OCI-LY3 (cell line): ENCODE results near the gene FOSL1.

Source experiments
- H2AFZ ChIP-seq: fragments of 200-600, 300-600 bp; shearing (Covaris generic); 2 replicates; pipeline ENCODE4 v1.6.0; 2014; ENCODE audit warnings: antibody characterized with exemption, low read depth, low read length
- H3K27ac ChIP-seq: fragments of 200-600, 300-600 bp; sonication (generic); 2 replicates; pipeline ENCODE4 v1.5.1; 2014; ENCODE audit warnings: mild to moderate bottlenecking, low read length, moderate library complexity, mixed read lengths
- H3K27me3 ChIP-seq: fragments of 200-600, 300-600 bp; sonication (generic); 2 replicates; pipeline ENCODE4 v1.6.1; 2014; ENCODE audit warnings: low read depth, low read length, mixed read lengths
- H3K36me3 ChIP-seq: fragments of 200-600, 300-600 bp; sonication (generic); replicated peaks from 2 replicates; pipeline ENCODE3; 2014; ENCODE audit warnings: low read depth, low read length, mixed read lengths
- H3K4me1 ChIP-seq: fragments of 300-600, 200-600 bp; sonication (generic); 2 replicates; pipeline ENCODE4 v1.6.1; 2014; ENCODE audit warnings: low read length, mixed read lengths
- H3K4me2 ChIP-seq: fragments of 200-600, 300-600 bp; sonication (generic); 2 replicates; pipeline ENCODE4 v1.6.1; 2014; ENCODE audit warnings: low read length, mixed read lengths
- H3K4me3 ChIP-seq: fragments of 300-600, 200-600 bp; sonication (generic); 2 replicates; pipeline ENCODE4 v1.5.1; 2014; ENCODE audit warnings: antibody characterized with exemption, mild to moderate bottlenecking, low read length, moderate library complexity
- H3K79me2 ChIP-seq: fragments of 300-600, 200-600 bp; shearing (Covaris generic); 2 replicates; pipeline ENCODE4 v1.6.1; 2014; ENCODE audit warnings: mild to moderate bottlenecking, low read length, mixed read lengths
- H3K9ac ChIP-seq: fragments of 300-600, 200-600 bp; shearing (Covaris generic); 2 replicates; pipeline ENCODE4 v1.6.0; 2014; ENCODE audit warnings: mild to moderate bottlenecking, low read length, moderate library complexity
- H3K9me3 ChIP-seq: fragments of 200-600, 300-600 bp; shearing (Covaris generic); 2 replicates; pipeline ENCODE4 v1.6.1; 2014; ENCODE audit warnings: low read length, mixed read lengths; ENCODE audit not compliant: insufficient read depth
- H4K20me1 ChIP-seq: fragments of 200-600, 300-600 bp; sonication (generic); 2 replicates; pipeline ENCODE4 v1.6.1; 2016; ENCODE audit warnings: low read length, mixed read lengths; ENCODE audit not compliant: insufficient read depth
- EZH2phosphoT487 ChIP-seq: fragments of 200-600 bp; shearing (Covaris generic); IDR thresholded peaks from 2 replicates; pipeline ENCODE4 v1.6.1; 2018; ENCODE audit warnings: antibody characterized with exemption, mixed run types, low read depth
- TF ChIP-seq, protein P1 (sequence below): fragments of 200-600, 300-600 bp; sonication (generic); IDR thresholded peaks from 2 replicates; pipeline ENCODE4 v1.5.1; 2014; ENCODE audit warnings: antibody characterized with exemption, low read length, low read depth

Gene FOSL1

DNA sequence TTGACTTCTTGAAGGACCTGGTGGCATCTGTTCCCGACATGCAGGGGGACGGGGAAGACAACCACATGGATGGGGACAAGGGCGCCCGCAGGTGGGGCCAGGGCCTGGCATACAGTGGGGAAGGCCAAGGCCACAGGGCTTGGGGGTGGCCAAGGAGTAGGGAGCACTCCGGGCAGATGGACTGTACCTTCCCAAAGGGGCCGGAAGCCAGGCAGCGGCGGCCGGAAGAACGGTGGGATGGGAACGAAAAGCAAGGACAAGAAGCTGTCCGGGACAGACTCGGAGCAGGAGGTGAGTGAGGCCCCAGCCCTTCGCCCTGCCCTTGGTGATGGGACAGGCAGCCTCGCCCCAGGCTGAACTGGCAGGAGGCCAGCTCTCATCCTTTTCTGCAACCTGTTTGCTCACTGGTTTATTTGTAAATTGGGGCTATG is 20.2 kb upstream of the FOSL1 start:
- TF ChIP-seq, protein P1, sequence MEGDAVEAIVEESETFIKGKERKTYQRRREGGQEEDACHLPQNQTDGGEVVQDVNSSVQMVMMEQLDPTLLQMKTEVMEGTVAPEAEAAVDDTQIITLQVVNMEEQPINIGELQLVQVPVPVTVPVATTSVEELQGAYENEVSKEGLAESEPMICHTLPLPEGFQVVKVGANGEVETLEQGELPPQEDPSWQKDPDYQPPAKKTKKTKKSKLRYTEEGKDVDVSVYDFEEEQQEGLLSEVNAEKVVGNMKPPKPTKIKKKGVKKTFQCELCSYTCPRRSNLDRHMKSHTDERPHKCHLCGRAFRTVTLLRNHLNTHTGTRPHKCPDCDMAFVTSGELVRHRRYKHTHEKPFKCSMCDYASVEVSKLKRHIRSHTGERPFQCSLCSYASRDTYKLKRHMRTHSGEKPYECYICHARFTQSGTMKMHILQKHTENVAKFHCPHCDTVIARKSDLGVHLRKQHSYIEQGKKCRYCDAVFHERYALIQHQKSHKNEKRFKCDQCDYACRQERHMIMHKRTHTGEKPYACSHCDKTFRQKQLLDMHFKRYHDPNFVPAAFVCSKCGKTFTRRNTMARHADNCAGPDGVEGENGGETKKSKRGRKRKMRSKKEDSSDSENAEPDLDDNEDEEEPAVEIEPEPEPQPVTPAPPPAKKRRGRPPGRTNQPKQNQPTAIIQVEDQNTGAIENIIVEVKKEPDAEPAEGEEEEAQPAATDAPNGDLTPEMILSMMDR = no peak
- no peak for TF ChIP-seq EZH2phosphoT487
- Histone ChIP-seq H3K9ac (peak overlapping the region; percentile 78), H3K4me3 (peak overlapping the region; percentile 89), H3K4me1 (peaks cover 14% of the 10 kb centered on the region), H3K4me2 (peak overlapping the region; percentile 96), H4K20me1 (no peaks in the 10 kb centered on the region), H3K36me3 (peaks cover 13% of the 10 kb centered on the region), H3K27ac (no peak overlapping the region), H3K9me3 (no peaks in the 10 kb centered on the region), H2AFZ (no peak overlapping the region), H3K79me2 (peaks cover 27% of the 10 kb centered on the region), H3K27me3 (no peaks in the 10 kb centered on the region)

DNA sequence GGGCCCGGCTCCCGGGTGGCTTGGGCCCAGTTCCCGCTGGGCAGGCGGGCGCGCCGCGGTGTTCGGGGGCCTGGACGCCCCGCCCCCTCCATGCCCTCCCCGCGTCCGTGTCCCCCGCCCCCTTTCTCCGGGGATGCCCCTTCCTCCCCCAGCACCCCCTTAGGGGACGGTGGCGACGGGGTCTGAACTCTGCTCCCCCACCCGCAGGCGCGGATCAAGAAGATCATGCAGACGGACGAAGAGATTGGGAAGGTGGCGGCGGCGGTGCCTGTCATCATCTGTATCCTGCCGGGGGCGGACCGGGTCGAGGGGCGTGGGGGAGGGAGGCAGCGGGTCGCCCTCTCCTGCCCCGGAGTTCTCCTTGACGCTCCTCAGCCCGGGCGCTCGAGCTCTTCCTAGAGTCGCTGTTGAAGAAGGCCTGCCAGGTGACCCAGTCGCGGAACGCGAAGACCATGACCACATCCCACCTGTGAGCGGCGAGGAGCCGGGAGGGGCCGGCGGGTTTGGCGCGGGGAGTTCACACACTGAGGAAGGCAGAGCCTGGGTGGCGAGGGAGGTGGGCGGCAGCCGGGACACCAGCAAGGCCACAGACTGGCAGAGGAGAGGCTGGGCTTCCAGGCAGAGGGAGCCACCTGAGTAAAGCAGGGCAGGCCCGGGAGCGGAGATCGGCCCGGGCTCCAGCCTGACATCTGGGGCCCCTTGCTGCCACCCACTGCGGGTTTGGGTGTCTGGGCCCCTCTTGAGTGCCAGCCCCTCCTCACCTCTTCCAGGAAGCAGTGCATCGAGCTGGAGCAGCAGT is 19.6 kb upstream of the FOSL1 start:
- Histone ChIP-seq H3K4me3 (peak overlapping the region; percentile 89), H2AFZ (peak overlapping the region; percentile 62; the same call in 1 of the 2 replicates), H3K4me2 (peak overlapping the region; percentile 96), H3K79me2 (peaks cover 27% of the 10 kb centered on the region), H3K36me3 (peaks cover 13% of the 10 kb centered on the region), H3K9me3 (no peaks in the 10 kb centered on the region), H3K27me3 (no peaks in the 10 kb centered on the region), H3K27ac (peak overlapping the region; percentile 46), H3K9ac (peak overlapping the region; percentile 78), H4K20me1 (no peaks in the 10 kb centered on the region), H3K4me1 (peaks cover 14% of the 10 kb centered on the region)
- no peak for TF ChIP-seq EZH2phosphoT487
- TF ChIP-seq, protein P1 = no peak

DNA sequence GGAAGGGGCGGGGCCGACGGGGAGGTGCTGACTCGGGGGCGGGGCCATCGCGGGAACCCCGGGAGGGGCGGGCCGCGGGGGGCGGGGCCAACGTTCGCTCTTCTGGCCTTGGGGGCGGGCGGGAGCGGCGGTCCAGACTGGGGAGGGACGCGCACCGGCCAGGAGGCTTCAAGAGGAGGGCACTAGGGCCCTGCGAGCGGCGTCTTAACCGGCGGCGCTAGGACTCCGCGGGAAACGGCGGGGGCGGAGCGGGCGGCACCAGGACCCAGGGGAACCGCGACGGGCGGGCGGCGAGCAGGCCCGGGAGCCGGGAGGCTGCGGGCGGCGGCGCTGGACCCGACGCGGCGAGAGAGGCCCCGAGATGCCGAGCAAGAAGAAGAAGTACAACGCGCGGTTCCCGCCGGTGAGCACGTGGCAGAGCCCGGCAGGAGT is 19.0 kb upstream of the FOSL1 start, which contains the start of gene DRAP1:
DRAP1 (plus strand) TSS at position 286 of the 432 bp plus-strand sequence; CDS start at position 362, 76 bp downstream.
- TF ChIP-seq, protein P1 = no peak
- TF ChIP-seq EZH2phosphoT487 = no peak
- Histone ChIP-seq H2AFZ (peak within 1 kb of the TSS; percentile 62; the same call in 1 of the 2 replicates), H4K20me1 (no peaks in the 10 kb centered on the region), H3K4me2 (peak within 1 kb of the TSS; percentile 98), H3K4me3 (peak within 1 kb of the TSS; percentile 89), H3K27ac (peak within 1 kb of the TSS; percentile 46), H3K27me3 (no peaks in the 10 kb centered on the region), H3K36me3 (peaks cover 13% of the 10 kb centered on the region), H3K4me1 (peaks cover 14% of the 10 kb centered on the region), H3K9me3 (no peaks in the 10 kb centered on the region), H3K79me2 (peaks cover 27% of the 10 kb centered on the region), H3K9ac (peak within 1 kb of the TSS; percentile 87)
